SHP77 (cell line): ENCODE results near the gene ST14.
"Not testable (repeated sequence)": the region's sequence is repeated elsewhere in the genome, so short reads cannot be mapped to it uniquely, and the experiment has no call there.

Source experiments
- DNase-seq, 2 experiments: peaks; one replicate each; lab custom pipeline; 2025; lab: John Stamatoyannopoulos, UW

The ST14 gene

GRCh38 chr11:130188047-130188446 is 28.5 kb downstream of the ST14 start:
- DNase-seq: no peak

GRCh38 chr11:130188585-130189347 is 29.2 kb downstream of the ST14 start:
- DNase-seq: peak in 1 of 2 experiments; percentile 37

GRCh38 chr11:130189492-130190210 is 30.1 kb downstream of the ST14 start:
- no peak for DNase-seq

- DNase-seq: peak in 1 of 2 experiments; percentile 19
These were observed 30.8 kb downstream of the ST14 start for GRCh38 chr11:130190371-130190881.

GRCh38 chr11:130191896-130192295 is 32.3 kb downstream of the ST14 start:
- DNase-seq: no peak

- DNase-seq: no peak
These were observed 33.3 kb downstream of the ST14 start for GRCh38 chr11:130192845-130193267.

- not testable (repeated sequence) for DNase-seq
These were observed 34.0 kb downstream of the ST14 start for GRCh38 chr11:130193551-130193950.

GRCh38 chr11:130194241-130195023 is 34.9 kb downstream of the ST14 start:
- no peak for DNase-seq

- no peak for DNase-seq
These were observed 37.9 kb downstream of the ST14 start for GRCh38 chr11:130197386-130198035.

GRCh38 chr11:130198292-130198691 is 38.7 kb downstream of the ST14 start:
- no peak for DNase-seq

- no peak for DNase-seq
These were observed 39.4 kb downstream of the ST14 start for GRCh38 chr11:130198964-130199363.

- DNase-seq: no peak
These were observed 40.2 kb downstream of the ST14 start for GRCh38 chr11:130199792-130200191.

GRCh38 chr11:130201026-130201425 is 41.4 kb downstream of the ST14 start:
- no peak for DNase-seq

GRCh38 chr11:130202009-130202817 is 42.6 kb downstream of the ST14 start:
- no peak for DNase-seq

- DNase-seq: no peak
These were observed 43.5 kb downstream of the ST14 start for GRCh38 chr11:130202818-130203689.

GRCh38 chr11:130203766-130204702 is 44.5 kb downstream of the ST14 start:
- DNase-seq: no peak

- no peak for DNase-seq
These were observed 45.1 kb downstream of the ST14 start for GRCh38 chr11:130204703-130205095.

- no peak for DNase-seq
These were observed 46.6 kb downstream of the ST14 start for GRCh38 chr11:130206141-130206540.
